ENCODE results near the gene RBP5.

DNA sequence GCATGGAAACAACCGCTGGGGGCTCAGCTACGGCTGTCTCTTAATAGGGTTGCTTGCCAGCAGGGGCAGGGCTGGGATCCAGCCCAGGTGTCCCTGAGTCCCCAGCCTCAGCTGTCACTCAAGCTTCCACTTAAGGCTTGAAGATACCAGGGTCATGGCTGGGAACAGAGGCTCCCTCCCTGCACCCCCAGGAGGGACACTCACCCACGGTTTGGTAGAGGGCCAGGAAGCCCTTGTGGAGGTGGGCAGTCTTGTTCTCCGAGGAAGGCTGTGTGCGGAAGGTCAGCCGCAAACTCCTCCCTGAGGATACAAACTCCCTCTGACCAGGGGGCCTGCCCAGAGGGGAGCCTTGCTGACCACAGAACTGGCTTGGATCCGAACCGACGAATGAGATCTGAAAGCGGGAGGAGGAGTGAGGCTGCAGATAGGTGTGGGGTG lies 27.0 kb downstream of the RBP5 start:
- TF ChIP-seq REST (IDR thresholded peaks at IDR 0.05; ENCODE audit: insufficient replicate concordance, low read depth) (no peak), CTCF (IDR thresholded peaks at IDR 0.05; ENCODE audit: insufficient read depth, low read length) (no peak)

Data from HL-60 (cell line).